ENCODE measurements around the gene G6PC3.
"Not testable (repeated sequence)": the region's sequence is repeated elsewhere in the genome, so short reads cannot be mapped to it uniquely, and the experiment has no call there.

Gene G6PC3

GRCh38 chr17:44093231-44093900 is 22.8 kb downstream of the G6PC3 start:
- no peaks in the 10 kb centered on the region for H3K9me3 ChIP-seq (ENCODE audit: low read depth, low read length)
- H3K36me3 ChIP-seq (ENCODE audit: insufficient read depth, low read length): peaks cover 15% of the 10 kb centered on the region; the same call in 1 of the 2 replicates
- DNase-seq (ENCODE audit: low read depth, low spot score): no peak
- H3K4me3 ChIP-seq: no peak overlapping the region
- TF ChIP-seq FOXP2 (optimal IDR thresholded peaks at IDR 0.05; ENCODE audit: control extremely low read depth, extremely low read length, insufficient read depth) (no peak), EZH2 (IDR thresholded peaks at IDR 0.05) (no peak), POLR2AphosphoS5 (IDR thresholded peaks at IDR 0.05; ENCODE audit: borderline replicate concordance, low read depth, low read length) (no peak)
- peak overlapping the region; percentile 42; the same call in 1 of the 2 replicates for H3K27ac ChIP-seq
- H3K9ac ChIP-seq (ENCODE audit: insufficient read length): no peak overlapping the region

DNA sequence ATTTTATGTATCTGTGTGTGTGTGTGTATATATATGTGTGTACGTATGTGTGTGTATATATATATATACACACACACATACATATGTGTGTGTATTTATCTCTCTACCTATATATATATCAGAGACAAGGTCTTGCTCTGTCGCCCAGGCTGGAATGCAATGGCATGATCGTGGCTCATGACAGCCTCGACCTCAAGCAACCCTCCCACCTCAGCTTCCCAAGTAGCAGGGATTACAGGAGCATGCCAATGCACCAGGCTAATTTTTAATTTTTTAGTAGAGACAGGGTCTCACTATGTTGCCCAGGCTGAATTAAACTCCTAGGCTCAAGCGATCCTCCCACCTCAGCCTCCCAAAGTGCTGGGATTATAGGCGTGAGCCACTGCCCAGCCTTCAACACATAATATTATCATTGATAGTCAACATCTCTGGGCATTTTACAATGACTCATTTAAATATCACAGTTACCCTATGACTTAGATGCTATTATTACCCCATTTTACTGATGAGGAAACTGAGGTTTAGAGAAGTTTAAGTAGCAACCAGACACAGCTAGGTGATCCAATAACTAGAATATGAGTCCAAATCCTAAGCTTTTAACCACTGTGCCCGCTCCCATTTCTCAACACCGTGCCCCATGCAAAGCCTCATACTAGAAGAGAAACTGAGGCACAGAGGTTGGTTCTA is 24.3 kb downstream of the G6PC3 start:
- H3K36me3 ChIP-seq (ENCODE audit: insufficient read depth, low read length): peaks cover 15% of the 10 kb centered on the region; the same call in 1 of the 2 replicates
- H3K9ac ChIP-seq (ENCODE audit: insufficient read length): no peak overlapping the region
- H3K27ac ChIP-seq: peak overlapping the region; percentile 97
- TF ChIP-seq EZH2 (IDR thresholded peaks at IDR 0.05): no peak
- TF ChIP-seq POLR2AphosphoS5 (IDR thresholded peaks at IDR 0.05; ENCODE audit: borderline replicate concordance, low read depth, low read length): no peak
- no peak for TF ChIP-seq FOXP2 (optimal IDR thresholded peaks at IDR 0.05; ENCODE audit: control extremely low read depth, extremely low read length, insufficient read depth)
- no peaks in the 10 kb centered on the region for H3K9me3 ChIP-seq (ENCODE audit: low read depth, low read length)
- DNase-seq (ENCODE audit: low read depth, low spot score): no peak
- H3K4me3 ChIP-seq: peak overlapping the region; percentile 75

DNA sequence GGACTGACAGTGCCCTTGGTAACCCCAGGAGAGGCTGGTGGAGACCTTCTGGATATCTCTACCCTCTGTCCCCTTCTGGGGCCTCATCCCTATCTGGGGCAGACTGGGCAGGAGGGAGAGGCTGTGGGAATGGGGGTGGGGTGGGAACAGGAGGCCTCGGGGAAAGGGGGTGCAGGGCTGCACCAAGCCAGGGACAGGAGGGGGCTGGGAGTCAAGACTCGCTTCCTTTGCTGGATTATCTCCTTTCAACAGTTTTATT is 24.8 kb downstream of the G6PC3 start:
- no peak overlapping the region for H3K9ac ChIP-seq (ENCODE audit: insufficient read length)
- peak overlapping the region; percentile 97 for H3K27ac ChIP-seq
- TF ChIP-seq FOXP2 (optimal IDR thresholded peaks at IDR 0.05; ENCODE audit: control extremely low read depth, extremely low read length, insufficient read depth) (no peak), POLR2AphosphoS5 (IDR thresholded peaks at IDR 0.05; ENCODE audit: borderline replicate concordance, low read depth, low read length) (no peak), EZH2 (IDR thresholded peaks at IDR 0.05) (no peak)
- H3K9me3 ChIP-seq (ENCODE audit: low read depth, low read length): no peaks in the 10 kb centered on the region
- H3K36me3 ChIP-seq (ENCODE audit: insufficient read depth, low read length): peaks cover 15% of the 10 kb centered on the region; the same call in 1 of the 2 replicates
- peak overlapping the region; percentile 75 for H3K4me3 ChIP-seq
- no peak for DNase-seq (ENCODE audit: low read depth, low spot score)

DNA sequence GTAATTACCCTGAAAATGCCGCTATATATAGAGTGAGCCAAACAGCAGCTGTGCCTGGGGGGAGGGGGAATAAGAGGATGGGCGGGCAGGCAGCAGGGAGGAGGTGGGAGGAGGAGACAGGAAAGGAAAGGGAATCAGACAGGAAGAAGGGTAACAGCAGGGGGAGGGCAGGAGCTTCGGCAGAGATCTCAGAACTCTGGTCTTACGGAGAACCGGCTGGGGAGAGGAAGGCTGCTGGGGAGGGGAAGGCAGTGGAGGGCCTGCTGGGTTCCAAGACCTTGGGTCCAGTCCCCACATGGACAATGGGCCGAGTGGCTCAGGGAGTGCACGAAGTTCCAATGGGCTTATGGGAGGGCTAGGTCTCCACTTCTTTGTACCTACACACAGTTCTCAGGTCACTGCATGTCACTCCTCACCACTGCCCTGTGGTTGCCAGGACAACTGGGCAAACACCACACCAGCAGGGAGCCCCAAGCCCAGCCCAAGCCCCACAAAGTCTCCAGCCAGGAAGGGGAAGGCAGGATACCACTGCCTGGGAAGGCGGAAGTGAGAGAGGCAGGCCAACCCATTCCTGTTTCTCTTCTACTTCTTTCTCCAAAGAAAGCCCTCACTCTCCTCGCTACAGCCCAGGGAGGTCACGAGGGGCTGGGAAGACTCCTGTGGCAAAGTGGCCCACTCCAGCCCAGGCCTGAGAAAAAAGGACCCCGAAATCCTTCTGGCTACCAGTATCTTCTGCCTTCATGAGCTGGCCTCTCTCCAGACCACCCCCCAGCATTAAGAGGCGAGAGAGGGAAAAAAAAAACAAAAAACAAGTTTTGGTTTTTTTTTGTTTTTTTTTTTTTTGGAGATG is 25.3 kb downstream of the G6PC3 start:
- Histone ChIP-seq H3K27ac (peak overlapping the region; percentile 97), H3K4me3 (peak overlapping the region; percentile 75), H3K36me3 (ENCODE audit: insufficient read depth, low read length) (peaks cover 15% of the 10 kb centered on the region; the same call in 1 of the 2 replicates), H3K9ac (ENCODE audit: insufficient read length) (peak overlapping the region; percentile 63), H3K9me3 (ENCODE audit: low read depth, low read length) (no peaks in the 10 kb centered on the region)
- DNase-seq (ENCODE audit: low read depth, low spot score): peak; percentile 91
- TF ChIP-seq POLR2AphosphoS5 (IDR thresholded peaks at IDR 0.05; ENCODE audit: borderline replicate concordance, low read depth, low read length) (peak; percentile 83), EZH2 (IDR thresholded peaks at IDR 0.05) (no peak)

- peaks cover 2% of the 10 kb centered on the region; the same call in 1 of the 2 replicates for H3K36me3 ChIP-seq (ENCODE audit: insufficient read depth, low read length)
- H3K4me3 ChIP-seq: no peak overlapping the region
- H3K9me3 ChIP-seq (ENCODE audit: low read depth, low read length): no peaks in the 10 kb centered on the region
- no peak for DNase-seq (ENCODE audit: low read depth, low spot score)
- peak overlapping the region; percentile 97 for H3K27ac ChIP-seq
- TF ChIP-seq POLR2AphosphoS5 (IDR thresholded peaks at IDR 0.05; ENCODE audit: borderline replicate concordance, low read depth, low read length) (no peak), EZH2 (IDR thresholded peaks at IDR 0.05) (no peak), FOXP2 (optimal IDR thresholded peaks at IDR 0.05; ENCODE audit: control extremely low read depth, extremely low read length, insufficient read depth) (no peak)
- no peak overlapping the region for H3K9ac ChIP-seq (ENCODE audit: insufficient read length)
Observed at GRCh38 chr17:44097110-44097958, 26.8 kb downstream of the G6PC3 start.

- not testable (repeated sequence) for H3K4me3 ChIP-seq; H3K36me3 ChIP-seq (ENCODE audit: insufficient read depth, low read length); H3K27ac ChIP-seq; DNase-seq (ENCODE audit: low read depth, low spot score); H3K9me3 ChIP-seq (ENCODE audit: low read depth, low read length); H3K9ac ChIP-seq (ENCODE audit: insufficient read length)
Observed at GRCh38 chr17:44101858-44102257, 31.3 kb downstream of the G6PC3 start.

GRCh38 chr17:44102849-44103622 is 32.5 kb downstream of the G6PC3 start:
- no peak for DNase-seq (ENCODE audit: low read depth, low spot score)
- no peak for TF ChIP-seq POLR2AphosphoS5 (IDR thresholded peaks at IDR 0.05; ENCODE audit: borderline replicate concordance, low read depth, low read length)
- no peak for TF ChIP-seq FOXP2 (optimal IDR thresholded peaks at IDR 0.05; ENCODE audit: control extremely low read depth, extremely low read length, insufficient read depth)
- no peak for TF ChIP-seq EZH2 (IDR thresholded peaks at IDR 0.05)
- Histone ChIP-seq H3K9me3 (ENCODE audit: low read depth, low read length) (no peaks in the 10 kb centered on the region), H3K27ac (peak overlapping the region; percentile 42; the same call in 1 of the 2 replicates), H3K4me3 (no peak overlapping the region), H3K36me3 (ENCODE audit: insufficient read depth, low read length) (peaks cover 3% of the 10 kb centered on the region; the same call in 1 of the 2 replicates), H3K9ac (ENCODE audit: insufficient read length) (no peak overlapping the region)
